Measurements from ENCODE around the gene RENBP.

The RENBP gene

GRCh38 chrX:153888344-153888743, 56.1 kb downstream of the RENBP start:
- DNase-seq (ENCODE audit: low spot score) = no peak

GRCh38 chrX:153887385-153887784, 57.1 kb downstream of the RENBP start:
- no peak for DNase-seq (ENCODE audit: low spot score)

GRCh38 chrX:153886915-153887314, 57.5 kb downstream of the RENBP start:
- DNase-seq (ENCODE audit: low spot score) = no peak

- DNase-seq (ENCODE audit: low spot score) = no peak
These were observed 58.2 kb downstream of the RENBP start, which contains the start of gene L1CAM for GRCh38 chrX:153885968-153886903. TSS of gene L1CAM (minus strand) at chrX:153886173. CDS start at chrX:153875836, 10,337 bp downstream.
